Endodermal cell (in vitro differentiated cells): ENCODE results near the gene VENTX. TPM values are rescaled to one million over a fixed set of nuclear protein-coding genes. Genes with fewer than 3 reads are reported as not detected.

Source experiments
- DNase-seq: peaks from one replicate; pipeline ENCODE4 v3.0.0-alpha.2; 2017
- H3K27ac ChIP-seq: 2 replicates; pipeline ENCODE4 v1.5.1; 2013; ENCODE audit warnings: mild to moderate bottlenecking, low read depth, low read length, moderate library complexity
- H3K27me3 ChIP-seq: 2 replicates; pipeline ENCODE4 v1.6.1; 2013; ENCODE audit warnings: mild to moderate bottlenecking, low read length, moderate library complexity; ENCODE audit not compliant: insufficient read depth, control insufficient read depth, poor library complexity, severe bottlenecking
- H3K36me3 ChIP-seq: 2 replicates; pipeline ENCODE4 v1.7.0; 2013; ENCODE audit warnings: mild to moderate bottlenecking, low read length, moderate library complexity; ENCODE audit not compliant: control insufficient read depth, insufficient read depth
- H3K4me1 ChIP-seq: one replicate; pipeline ENCODE4 v1.7.0; 2013; ENCODE audit warnings: low read length; ENCODE audit not compliant: control insufficient read depth, insufficient read depth
- H3K4me3 ChIP-seq: 2 replicates; pipeline ENCODE4 v1.5.1; 2013; ENCODE audit warnings: mild to moderate bottlenecking, low read length, moderate library complexity
- H3K9ac ChIP-seq: 2 replicates; pipeline ENCODE4 v1.6.1; 2013; ENCODE audit warnings: mild to moderate bottlenecking, low read length, moderate library complexity; ENCODE audit not compliant: poor library complexity, severe bottlenecking; ENCODE audit errors: extremely low read depth
- H3K9me3 ChIP-seq: 2 replicates; pipeline ENCODE4 v1.6.1; 2013; ENCODE audit warnings: mild to moderate bottlenecking, low read length, moderate library complexity; ENCODE audit not compliant: control insufficient read depth
- H3K27ac Mint-ChIP-seq: 2 replicates; pipeline ENCODE4 v1.8.0; 2020; ENCODE audit warnings: mixed read lengths
- H3K27me3 Mint-ChIP-seq: 2 replicates; pipeline ENCODE4 v1.8.0; 2021; ENCODE audit warnings: mild to moderate bottlenecking, mixed read lengths; ENCODE audit not compliant: insufficient read depth
- H3K36me3 Mint-ChIP-seq: 2 replicates; pipeline ENCODE4 v1.8.0; 2020; ENCODE audit warnings: low read depth, mixed read lengths
- H3K4me1 Mint-ChIP-seq: 2 replicates; pipeline ENCODE4 v1.8.0; 2020; ENCODE audit warnings: mixed read lengths
- H3K4me3 Mint-ChIP-seq: 2 replicates; pipeline ENCODE4 v1.8.0; 2020; ENCODE audit warnings: mild to moderate bottlenecking, moderate library complexity, mixed read lengths
- H3K9me3 Mint-ChIP-seq: 2 replicates; pipeline ENCODE4 v1.8.0; 2020; ENCODE audit warnings: mild to moderate bottlenecking, mixed read lengths
- CTCF ChIP-seq: fragments of 200-600 bp; sonication (generic); conservative IDR thresholded peaks from 2 replicates; pipeline ENCODE4 v1.5.0; 2021; ENCODE audit warnings: antibody characterized with exemption, mild to moderate bottlenecking
- WGBS, 2 experiments: methylation state at CpG; one replicate each; pipeline versions ENCODE4 v1.1.5 to v1.1.7; 2013; ENCODE audit warnings: missing lambda C conversion rate in 2 of 2, mixed read lengths in 1 of 2; ENCODE audit not compliant: insufficient coverage in 1 of 2, insufficient read length in 1 of 2; 5-methylcytosine and 5-hydroxymethylcytosine counted together
- total RNA-seq, 2 donors: library from RNA; stranded (reverse); fragmentation: NEBNext Ultra II Directional in 1 of 2; extraction: Animal tissue kit (Norgen Biotek cat#: 25700) in 1 of 2; gene quantifications; 2 replicates in 1 of 2; 3 replicates in 1 of 2; pipeline ENCODE4 v1.2.1, GENCODE V29; 2021

The VENTX gene
- total RNA-seq, 2 donors from 2014 or later, result 5.5 to 14.2 TPM

GRCh38 chr10:133279326-133280226 lies 41.9 kb downstream of the VENTX start:
- peaks cover 9% of the 10 kb centered on the region for H3K27me3 ChIP-seq
- no peak for TF ChIP-seq CTCF
- no peaks in the 10 kb centered on the region for H3K9me3 ChIP-seq
- DNase-seq, result no peak
- 90 to 92% methylated on average over 11 to 24 of the region's 24 CpGs for WGBS, 2 experiments
- Mint-ChIP-seq H3K27me3 (peaks cover 6% of the 10 kb centered on the region), H3K4me1 (no peaks in the 10 kb centered on the region), H3K9me3 (no peaks in the 10 kb centered on the region), H3K27ac (no peak overlapping the region), H3K4me3 (no peak overlapping the region), H3K36me3 (peaks cover 20% of the 10 kb centered on the region)
- H3K9ac ChIP-seq, result no peak overlapping the region
- peaks cover 4% of the 10 kb centered on the region for H3K4me1 ChIP-seq
- no peak overlapping the region for H3K4me3 ChIP-seq
- no peak overlapping the region for H3K27ac ChIP-seq
- peaks cover 14% of the 10 kb centered on the region for H3K36me3 ChIP-seq

DNA sequence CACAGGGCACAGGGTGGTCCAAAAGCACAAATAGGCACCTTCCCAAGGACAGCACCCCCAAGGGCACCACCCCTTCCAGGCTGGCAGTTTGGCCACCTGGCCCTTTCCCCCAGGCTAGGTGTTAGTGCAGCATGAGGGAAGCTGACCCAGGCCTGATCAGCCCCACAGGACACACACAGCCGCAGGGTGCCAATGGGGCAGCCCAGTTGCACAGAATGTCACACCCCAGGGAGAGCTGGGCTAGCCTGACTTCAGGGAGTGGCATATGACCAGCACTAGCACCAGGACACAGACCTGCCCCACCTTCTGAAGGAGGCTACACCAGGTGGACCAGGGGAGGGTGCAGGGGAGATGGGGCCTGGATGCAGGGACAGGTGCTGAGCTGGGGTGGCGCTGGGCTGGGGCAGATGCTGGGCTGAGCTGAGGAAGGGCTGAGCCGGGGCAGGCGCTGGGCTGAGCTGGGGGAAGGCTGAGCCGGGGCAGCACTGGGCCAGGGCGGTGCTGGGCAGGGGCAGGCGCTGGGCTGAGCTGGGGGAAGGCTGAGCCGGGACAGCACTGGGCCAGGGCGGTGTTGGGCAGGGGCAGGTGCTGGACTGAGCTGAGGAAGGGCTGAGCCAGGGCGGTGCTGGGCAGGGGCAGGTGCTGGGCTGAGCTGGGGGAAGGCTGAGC lies 42.9 kb downstream of the VENTX start:
- Histone ChIP-seq H3K9me3 (no peaks in the 10 kb centered on the region), H3K9ac (no peak overlapping the region), H3K27me3 (peaks cover 9% of the 10 kb centered on the region), H3K36me3 (peaks cover 24% of the 10 kb centered on the region), H3K27ac (no peak overlapping the region), H3K4me3 (no peak overlapping the region), H3K4me1 (no peaks in the 10 kb centered on the region)
- Mint-ChIP-seq H3K9me3 (no peaks in the 10 kb centered on the region), H3K4me3 (no peak overlapping the region), H3K4me1 (no peaks in the 10 kb centered on the region), H3K27me3 (peaks cover 6% of the 10 kb centered on the region), H3K36me3 (peaks cover 30% of the 10 kb centered on the region), H3K27ac (no peak overlapping the region)
- DNase-seq, result no peak
- WGBS, 2 experiments, result 92 to 93% methylated on average over 6 to 10 of the region's 10 CpGs
- TF ChIP-seq CTCF, result no peak

DNA sequence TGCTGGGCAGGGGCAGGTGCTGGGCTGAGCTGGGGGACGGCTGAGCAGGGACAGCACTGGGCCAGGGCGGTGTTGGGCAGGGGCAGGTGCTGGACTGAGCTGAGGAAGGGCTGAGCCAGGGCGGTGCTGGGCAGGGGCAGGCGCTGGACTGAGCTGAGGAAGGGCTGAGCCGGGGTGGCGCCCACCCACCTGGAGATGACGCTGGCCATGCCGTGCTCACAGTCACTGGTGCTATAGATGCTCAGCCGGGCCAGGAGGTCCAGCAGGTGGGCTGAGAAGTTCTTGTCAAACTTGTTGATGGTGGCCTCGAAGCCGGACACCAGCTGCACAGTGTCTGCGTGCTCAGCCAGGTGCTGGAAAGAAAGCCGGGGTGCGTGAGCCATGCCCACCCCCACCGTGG lies 43.4 kb downstream of the VENTX start:
- Histone ChIP-seq H3K36me3 (peaks cover 29% of the 10 kb centered on the region), H3K27ac (no peak overlapping the region), H3K4me1 (no peaks in the 10 kb centered on the region), H3K27me3 (peaks cover 5% of the 10 kb centered on the region), H3K9ac (no peak overlapping the region), H3K4me3 (no peak overlapping the region), H3K9me3 (no peaks in the 10 kb centered on the region)
- Mint-ChIP-seq H3K27me3 (peaks cover 2% of the 10 kb centered on the region), H3K9me3 (no peaks in the 10 kb centered on the region), H3K4me3 (no peak overlapping the region), H3K27ac (no peak overlapping the region), H3K36me3 (peaks cover 36% of the 10 kb centered on the region), H3K4me1 (no peaks in the 10 kb centered on the region)
- no peak for TF ChIP-seq CTCF
- DNase-seq, result no peak
- WGBS, 2 experiments, result 95 to 97% methylated on average over 8 to 13 of the region's 15 CpGs
